SU-DHL-6 (cell line): ENCODE data around the gene MYO1D.

Experiments used
- H2AFZ ChIP-seq: fragments of 200-600 bp; sonication (generic); 2 replicates; pipeline ENCODE4 v1.6.1; 2014; ENCODE audit warnings: low read depth, mild to moderate bottlenecking, moderate library complexity, mixed read lengths, antibody characterized with exemption, low read length; ENCODE audit not compliant: severe bottlenecking
- H3F3A ChIP-seq: fragments of 200-600 bp; shearing (Covaris generic); 2 replicates; pipeline ENCODE4 v1.6.0; 2016; ENCODE audit warnings: antibody characterized with exemption, mild to moderate bottlenecking; ENCODE audit not compliant: insufficient read depth
- H3K27ac ChIP-seq: fragments of 200-600 bp; sonication (generic); 2 replicates; pipeline ENCODE4 v1.5.1; 2016; ENCODE audit warnings: low read depth, mild to moderate bottlenecking, low read length, moderate library complexity, mixed read lengths
- H3K27me3 ChIP-seq: fragments of 200-600 bp; sonication (generic), shearing (Covaris generic); 2 replicates; pipeline ENCODE4 v1.6.0; 2014; ENCODE audit warnings: mild to moderate bottlenecking, low read length
- H3K36me3 ChIP-seq: fragments of 200-600 bp; sonication (generic); 2 replicates; pipeline ENCODE4 v1.6.1; 2014; ENCODE audit warnings: mild to moderate bottlenecking, low read length, mixed read lengths
- H3K4me2 ChIP-seq: fragments of 300-600, 200-600 bp; shearing (Covaris generic), sonication (generic); 2 replicates; pipeline ENCODE4 v1.6.0; 2014; ENCODE audit warnings: low read length, low read depth, mild to moderate bottlenecking; ENCODE audit not compliant: poor library complexity, severe bottlenecking
- H3K4me3 ChIP-seq: fragments of 200-600 bp; sonication (generic); 2 replicates; pipeline ENCODE4 v1.5.1; 2014; ENCODE audit warnings: antibody characterized with exemption, low read length, mild to moderate bottlenecking, mixed read lengths; ENCODE audit not compliant: insufficient read depth, poor library complexity, severe bottlenecking
- H3K79me2 ChIP-seq: fragments of 200-600 bp; sonication (generic); 2 replicates; pipeline ENCODE4 v1.6.1; 2014; ENCODE audit warnings: mild to moderate bottlenecking, low read length, moderate library complexity; ENCODE audit not compliant: insufficient read depth
- H3K9ac ChIP-seq: fragments of 200-600 bp; sonication (generic); 2 replicates; pipeline ENCODE4 v1.7.0; 2014; ENCODE audit warnings: mild to moderate bottlenecking, low read length
- H3K9me2 ChIP-seq: fragments of 200-600 bp; sonication (generic); replicated peaks from 2 replicates; pipeline ENCODE4 v1.6.1; 2014; ENCODE audit warnings: low read length; ENCODE audit not compliant: insufficient read depth
- H3K9me3 ChIP-seq: fragments of 200-600 bp; sonication (generic); 2 replicates; pipeline ENCODE4 v1.6.1; 2014; ENCODE audit warnings: low read length, mixed read lengths; ENCODE audit not compliant: insufficient read depth
- H4K20me1 ChIP-seq: fragments of 200-600 bp; sonication (generic); 2 replicates; pipeline ENCODE4 v1.6.1; 2014; ENCODE audit warnings: low read depth, mild to moderate bottlenecking, antibody characterized with exemption, low read length, moderate library complexity, mixed read lengths
- CTCF ChIP-seq: fragments of 200-600 bp; sonication (generic); IDR thresholded peaks from one replicate; pipeline ENCODE4 v1.5.1; 2017; ENCODE audit warnings: antibody characterized with exemption, mild to moderate bottlenecking, low read length, moderate library complexity; ENCODE audit not compliant: insufficient read depth, poor library complexity, severe bottlenecking
- EZH2phosphoT487 ChIP-seq: fragments of 200-600 bp; sonication (generic), shearing (Covaris generic); conservative IDR thresholded peaks from 2 replicates; pipeline ENCODE4 v1.6.1; 2018; ENCODE audit warnings: mild to moderate bottlenecking, antibody characterized with exemption, low read length, moderate library complexity, mixed read lengths

MYO1D gene

GRCh38 chr17:32636598-32637218 lies 240.2 kb downstream of the MYO1D start:
- Histone ChIP-seq H2AFZ (no peak overlapping the region), H3K27me3 (no peaks in the 10 kb centered on the region), H3K9me3 (no peaks in the 10 kb centered on the region), H3K9ac (no peak overlapping the region), H3K36me3 (no peaks in the 10 kb centered on the region), H3F3A (no peaks in the 10 kb centered on the region), H4K20me1 (no peaks in the 10 kb centered on the region), H3K4me3 (no peak overlapping the region), H3K79me2 (no peaks in the 10 kb centered on the region), H3K27ac (no peak overlapping the region), H3K9me2 (no peaks in the 10 kb centered on the region), H3K4me2 (no peak overlapping the region)
- TF ChIP-seq EZH2phosphoT487 (no peak), CTCF (no peak)

- Histone ChIP-seq H3K9me3 (no peaks in the 10 kb centered on the region), H3K27ac (no peak overlapping the region), H4K20me1 (no peaks in the 10 kb centered on the region), H3F3A (no peaks in the 10 kb centered on the region), H3K27me3 (no peaks in the 10 kb centered on the region), H3K4me3 (no peak overlapping the region), H3K9me2 (no peaks in the 10 kb centered on the region), H3K36me3 (no peaks in the 10 kb centered on the region), H3K4me2 (no peak overlapping the region), H3K9ac (no peak overlapping the region), H3K79me2 (no peaks in the 10 kb centered on the region), H2AFZ (no peak overlapping the region)
- TF ChIP-seq EZH2phosphoT487: no peak
- no peak for TF ChIP-seq CTCF
Observed at GRCh38 chr17:32634167-32634566, 242.8 kb downstream of the MYO1D start.

GRCh38 chr17:32631341-32632096 lies 245.4 kb downstream of the MYO1D start:
- Histone ChIP-seq H3K27ac (no peak overlapping the region), H3K4me2 (no peak overlapping the region), H3K36me3 (no peaks in the 10 kb centered on the region), H2AFZ (no peak overlapping the region), H3K9me3 (no peaks in the 10 kb centered on the region), H4K20me1 (no peaks in the 10 kb centered on the region), H3K4me3 (no peak overlapping the region), H3K27me3 (no peaks in the 10 kb centered on the region), H3K79me2 (no peaks in the 10 kb centered on the region), H3F3A (no peaks in the 10 kb centered on the region), H3K9ac (no peak overlapping the region), H3K9me2 (no peaks in the 10 kb centered on the region)
- TF ChIP-seq CTCF (no peak), EZH2phosphoT487 (no peak)
